Measurements from ENCODE around the gene LRRC66.

DNA sequence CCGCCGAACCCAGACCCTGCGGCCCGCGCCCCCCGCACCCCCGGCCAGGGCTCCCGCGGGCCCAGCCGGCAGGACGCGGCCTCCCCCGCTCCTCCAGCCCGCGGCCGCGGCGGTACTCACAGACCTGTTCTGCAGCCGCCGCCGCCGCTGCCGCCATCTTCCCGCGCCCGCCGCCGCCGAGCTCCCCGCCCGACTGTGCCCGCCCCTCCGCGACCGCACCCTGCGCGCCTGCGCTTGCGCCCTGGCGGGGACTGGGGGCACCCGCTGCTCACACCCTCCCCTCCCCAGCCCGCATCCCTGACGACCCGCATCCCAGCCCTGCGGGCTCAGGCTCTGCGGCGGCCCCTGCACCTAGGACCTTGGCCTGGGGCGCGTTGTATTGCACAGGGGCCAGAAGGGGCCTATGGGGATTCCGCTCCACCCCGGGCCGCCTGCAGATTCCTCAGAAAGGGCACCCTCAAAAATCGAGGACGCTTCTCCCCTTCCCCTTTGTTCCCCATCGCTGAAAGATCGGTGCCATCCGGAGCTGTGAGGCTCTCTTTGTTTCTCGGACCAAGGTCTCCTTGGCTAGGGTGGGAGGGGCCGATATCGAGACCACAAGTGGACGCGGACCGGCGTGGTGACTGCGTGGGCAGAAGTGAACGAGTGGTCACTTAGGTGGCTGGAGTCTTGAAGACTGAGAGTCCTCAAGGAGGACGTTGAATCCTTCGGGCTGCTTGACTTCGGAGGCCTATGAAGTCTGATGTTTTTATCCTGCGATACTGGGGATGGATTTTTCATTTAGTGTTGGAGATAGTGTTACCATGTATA lies 18.1 kb upstream of the LRRC66 start, which contains the start of gene SGCB:
- TF ChIP-seq ZNF311 (CRISPR knock-in tag; IDR thresholded peaks at IDR 0.05): no peak
- TF ChIP-seq RFX5 (IDR thresholded peaks at IDR 0.05; ENCODE audit: low read depth, low read length): no peak
- no peak for TF ChIP-seq EZH2 (IDR thresholded peaks at IDR 0.05; ENCODE audit: borderline replicate concordance, low read depth, low read length)
- no peak for TF ChIP-seq TCFL5 (CRISPR knock-in tag; conservative IDR thresholded peaks at IDR 0.05)
- no peak for TF ChIP-seq DMBX1 (CRISPR knock-in tag; IDR thresholded peaks at IDR 0.05; ENCODE audit: borderline replicate concordance)
- TF ChIP-seq ZKSCAN3 (CRISPR knock-in tag; IDR thresholded peaks at IDR 0.05): no peak
- no peak for TF ChIP-seq ZNF217 (CRISPR knock-in tag; IDR thresholded peaks at IDR 0.05)
- TF ChIP-seq SIN3B (IDR thresholded peaks at IDR 0.05; ENCODE audit: low read depth): no peak
- TF ChIP-seq SIX5 (IDR thresholded peaks at IDR 0.05; ENCODE audit: borderline replicate concordance in 1 of 2, insufficient read depth in 1 of 2, low read depth in 1 of 2, low read length in 2 of 2): no peak
- no peak for TF ChIP-seq ZNF232 (CRISPR knock-in tag; IDR thresholded peaks at IDR 0.05)
